Measurements from ENCODE around the gene APOL3. TPM values are rescaled to one million over a fixed set of nuclear protein-coding genes. Genes with fewer than 3 reads are reported as not detected.
A peak's percentile ranks its signal among the peaks of the same experiment; 100 is the strongest.

Gene APOL3
- total RNA-seq, 1 experiment from 2014 or later, result 3.2 TPM

DNA sequence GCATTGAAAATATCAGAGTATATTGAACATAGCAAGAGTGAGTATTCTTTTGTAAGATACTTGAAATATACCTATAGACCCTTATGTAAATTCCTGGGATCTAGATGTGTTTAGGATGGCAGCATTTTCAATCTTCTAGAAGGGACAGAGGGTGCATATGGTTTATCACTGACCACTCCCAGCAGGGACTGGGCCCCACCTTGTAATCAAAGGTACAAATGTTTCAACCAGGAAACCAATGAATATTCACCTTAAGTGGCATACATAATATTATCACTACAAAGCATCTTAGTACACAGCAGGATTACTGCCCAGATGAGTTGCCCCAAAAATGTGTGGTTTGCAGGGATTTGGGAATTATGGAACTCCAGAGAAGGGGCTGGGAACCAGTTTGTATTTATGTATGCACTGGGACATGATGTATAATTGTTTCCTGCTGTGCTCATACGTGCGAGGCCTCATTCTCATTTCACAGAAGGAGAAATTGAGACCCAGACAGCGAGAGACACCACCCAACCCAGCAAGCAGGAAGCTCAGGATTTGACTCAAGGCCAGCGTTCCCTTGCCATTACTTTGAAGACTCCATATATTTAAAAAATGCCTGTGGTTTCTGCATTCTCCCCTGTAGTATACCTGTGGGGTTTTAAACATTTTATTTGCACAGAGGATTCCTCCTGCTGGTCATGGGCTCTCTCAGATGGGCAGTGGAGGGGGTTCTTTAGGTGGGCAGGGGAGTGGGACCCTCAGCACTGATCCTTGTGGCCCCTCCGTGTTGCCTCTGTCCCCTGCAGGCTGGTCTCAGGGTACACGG, 35.9 kb upstream of the APOL3 start:
- no peak for ATAC-seq
- Histone ChIP-seq H3K36me3 (ENCODE audit: control insufficient read depth, insufficient read depth, low read length) (no peaks in the 10 kb centered on the region), H3K9me3 (ENCODE audit: control insufficient read depth, insufficient read depth, low read depth, low read length) (no peaks in the 10 kb centered on the region), H3K27me3 (ENCODE audit: control insufficient read depth, insufficient read depth, low read length) (no peaks in the 10 kb centered on the region), H3K27ac (ENCODE audit: low read length) (no peak overlapping the region), H3K4me3 (ENCODE audit: low read depth in 2 of 2, low read length in 2 of 2) (no peak overlapping the region), H3K4me1 (ENCODE audit: control insufficient read depth, insufficient read depth, low read length) (no peaks in the 10 kb centered on the region)
- in situ Hi-C loops (cut with HindIII; ENCODE audit: low pct_unique_long_range_greater_than_20kb, low sequenced_read_pairs), result no loop called here
- intact Hi-C loops (cut with micrococcal nuclease; ENCODE audit: unreplicated experiment), result no loop called here
- BruUV-seq (replicated peaks), result no TSS peak
- CTCF ChIA-PET, result interaction anchor here (0.7 kb wide), 1 partner anchor 411 kb away, joined by 6 read pairs; no protein-coding TSS in a partner anchor
- DNase-seq (ENCODE audit: low read depth, low spot score), result no peak
- TF ChIP-seq TCF7L2 (IDR thresholded peaks at IDR 0.05; ENCODE audit: low read depth, low read length) (no peak), POLR2AphosphoS5 (IDR thresholded peaks at IDR 0.05; ENCODE audit: low read depth, low read length) (no peak), SIN3A (IDR thresholded peaks at IDR 0.05; ENCODE audit: borderline replicate concordance, insufficient read depth, low read depth, low read length) (no peak), REST (IDR thresholded peaks at IDR 0.05; ENCODE audit: insufficient read depth in 1 of 2, low read depth in 2 of 2, low read length in 1 of 2) (no peak)
- TF ChIP-seq, protein P1, sequence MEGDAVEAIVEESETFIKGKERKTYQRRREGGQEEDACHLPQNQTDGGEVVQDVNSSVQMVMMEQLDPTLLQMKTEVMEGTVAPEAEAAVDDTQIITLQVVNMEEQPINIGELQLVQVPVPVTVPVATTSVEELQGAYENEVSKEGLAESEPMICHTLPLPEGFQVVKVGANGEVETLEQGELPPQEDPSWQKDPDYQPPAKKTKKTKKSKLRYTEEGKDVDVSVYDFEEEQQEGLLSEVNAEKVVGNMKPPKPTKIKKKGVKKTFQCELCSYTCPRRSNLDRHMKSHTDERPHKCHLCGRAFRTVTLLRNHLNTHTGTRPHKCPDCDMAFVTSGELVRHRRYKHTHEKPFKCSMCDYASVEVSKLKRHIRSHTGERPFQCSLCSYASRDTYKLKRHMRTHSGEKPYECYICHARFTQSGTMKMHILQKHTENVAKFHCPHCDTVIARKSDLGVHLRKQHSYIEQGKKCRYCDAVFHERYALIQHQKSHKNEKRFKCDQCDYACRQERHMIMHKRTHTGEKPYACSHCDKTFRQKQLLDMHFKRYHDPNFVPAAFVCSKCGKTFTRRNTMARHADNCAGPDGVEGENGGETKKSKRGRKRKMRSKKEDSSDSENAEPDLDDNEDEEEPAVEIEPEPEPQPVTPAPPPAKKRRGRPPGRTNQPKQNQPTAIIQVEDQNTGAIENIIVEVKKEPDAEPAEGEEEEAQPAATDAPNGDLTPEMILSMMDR (IDR thresholded peaks at IDR 0.05), result no peak
- POLR2A ChIA-PET, result no interaction called here

DNA sequence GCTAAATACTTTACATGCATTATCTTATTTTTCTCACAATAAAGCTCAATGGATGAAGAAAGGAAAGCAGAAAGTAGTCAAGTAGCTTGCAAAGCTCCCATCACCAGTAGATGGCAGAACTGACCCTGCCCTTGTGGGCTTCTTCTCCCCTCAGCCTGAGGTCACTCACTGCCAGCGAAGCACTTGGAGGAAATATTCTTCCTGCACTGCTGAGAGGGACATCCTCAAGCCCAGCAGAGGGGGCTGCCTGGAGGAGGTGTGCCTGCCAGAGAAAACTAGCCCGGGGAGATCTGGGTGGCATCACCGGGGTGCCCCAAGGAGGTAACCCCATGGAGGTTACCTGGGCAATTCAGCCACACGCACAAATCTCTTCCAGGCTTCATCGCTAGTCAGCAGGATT, 34.4 kb upstream of the APOL3 start:
- Histone ChIP-seq H3K9me3 (ENCODE audit: control insufficient read depth, insufficient read depth, low read depth, low read length) (no peaks in the 10 kb centered on the region), H3K4me1 (ENCODE audit: control insufficient read depth, insufficient read depth, low read length) (no peaks in the 10 kb centered on the region), H3K27me3 (ENCODE audit: control insufficient read depth, insufficient read depth, low read length) (no peaks in the 10 kb centered on the region), H3K4me3 (ENCODE audit: low read depth in 2 of 2, low read length in 2 of 2) (no peak overlapping the region), H3K36me3 (ENCODE audit: control insufficient read depth, insufficient read depth, low read length) (no peaks in the 10 kb centered on the region), H3K27ac (ENCODE audit: low read length) (no peak overlapping the region)
- in situ Hi-C loops (cut with HindIII; ENCODE audit: low pct_unique_long_range_greater_than_20kb, low sequenced_read_pairs) (no loop called here), intact Hi-C loops (cut with micrococcal nuclease; ENCODE audit: unreplicated experiment) (no loop called here)
- TF ChIP-seq, protein P1 (IDR thresholded peaks at IDR 0.05), result peak; percentile 82
- no peak for TF ChIP-seq SIN3A (IDR thresholded peaks at IDR 0.05; ENCODE audit: borderline replicate concordance, insufficient read depth, low read depth, low read length)
- ChIA-PET CTCF (interaction anchor here (0.6 to 0.8 kb wide), 3 partner anchors 18 to 588 kb away, joined by 3 to 11 read pairs (median 4); no protein-coding TSS in a partner anchor), POLR2A (no interaction called here)
- ATAC-seq, result peak; percentile 87
- peak; percentile 25 for DNase-seq (ENCODE audit: low read depth, low spot score)
- no TSS peak for BruUV-seq (replicated peaks)
